ENCODE results near the gene KCTD5. TPM values are rescaled to one million over a fixed set of nuclear protein-coding genes. Genes with fewer than 3 reads are reported as not detected.
"Not testable (repeated sequence)": the region's sequence is repeated elsewhere in the genome, so short reads cannot be mapped to it uniquely, and the experiment has no call there.

KCTD5 gene
- total and polyA plus RNA-seq, 9 of the 15 experiments (the other 6 are each of a cell fraction or from before 2014, with no cell fraction given), result 0.73 to 58.3 (median 32.3) TPM

GRCh38 chr16:2687531-2688308 is 5.4 kb downstream of the KCTD5 start:
- POLR2A ChIA-PET, result interaction anchor here (1.0 kb wide), 1 partner anchor 16 kb away, joined by 3 read pairs; no protein-coding TSS in a partner anchor
- H3K4me2 ChIP-seq (ENCODE audit: insufficient read depth, low read length), result no peak overlapping the region
- H4K20me1 ChIP-seq (replicated peaks; ENCODE audit: control insufficient read depth, insufficient read depth, low read length), result peaks cover 13% of the 10 kb centered on the region
- H3K4me3 ChIP-seq, result no peak overlapping the region
- H3K27ac ChIP-seq (ENCODE audit: extremely low read depth, low read depth, low read length), result no peak overlapping the region
- 90% methylated on average over 18 of the region's 19 CpGs for WGBS (ENCODE audit: insufficient coverage, low coverage, missing lambda C conversion rate)
- peaks cover 5 to 39% of the 10 kb centered on the region in 2 experiments for H3K4me1 ChIP-seq (replicated peaks in 1 of 2; ENCODE audit: control insufficient read depth in 2 of 2, insufficient read depth in 2 of 2, low read length in 2 of 2)
- H3K9ac ChIP-seq (ENCODE audit: insufficient read depth in 1 of 2, low read depth in 2 of 2, low read length in 2 of 2), result no peak overlapping the region
- peaks cover 25% of the 10 kb centered on the region for H3K79me2 ChIP-seq (ENCODE audit: control insufficient read depth, insufficient read depth, low read length)
- H3K27me3 ChIP-seq (ENCODE audit: control insufficient read depth in 2 of 2, insufficient read depth in 2 of 2, low read length in 2 of 2), result no peaks in the 10 kb centered on the region
- H2AFZ ChIP-seq (ENCODE audit: low read depth, low read length), result no peak overlapping the region
- no peaks in the 10 kb centered on the region for H3K9me3 ChIP-seq (replicated peaks; ENCODE audit: control insufficient read depth, insufficient read depth, low read depth, low read length)
- TF ChIP-seq ZNF57 (CRISPR knock-in tag; IDR thresholded peaks at IDR 0.05), result no peak
- no peak for TF ChIP-seq GTF2B (IDR thresholded peaks at IDR 0.05; ENCODE audit: extremely low read depth, insufficient read length)
- TF ChIP-seq HEY1 (CRISPR knock-in tag; IDR thresholded peaks at IDR 0.05; ENCODE audit: borderline replicate concordance), result no peak
- 0 out of 2 replicates have a peak, but pooled peaks have one; percentile 19 for TF ChIP-seq MED1 (CRISPR knock-in tag; IDR thresholded peaks at IDR 0.05; ENCODE audit: borderline replicate concordance)
- TF ChIP-seq, protein P1, sequence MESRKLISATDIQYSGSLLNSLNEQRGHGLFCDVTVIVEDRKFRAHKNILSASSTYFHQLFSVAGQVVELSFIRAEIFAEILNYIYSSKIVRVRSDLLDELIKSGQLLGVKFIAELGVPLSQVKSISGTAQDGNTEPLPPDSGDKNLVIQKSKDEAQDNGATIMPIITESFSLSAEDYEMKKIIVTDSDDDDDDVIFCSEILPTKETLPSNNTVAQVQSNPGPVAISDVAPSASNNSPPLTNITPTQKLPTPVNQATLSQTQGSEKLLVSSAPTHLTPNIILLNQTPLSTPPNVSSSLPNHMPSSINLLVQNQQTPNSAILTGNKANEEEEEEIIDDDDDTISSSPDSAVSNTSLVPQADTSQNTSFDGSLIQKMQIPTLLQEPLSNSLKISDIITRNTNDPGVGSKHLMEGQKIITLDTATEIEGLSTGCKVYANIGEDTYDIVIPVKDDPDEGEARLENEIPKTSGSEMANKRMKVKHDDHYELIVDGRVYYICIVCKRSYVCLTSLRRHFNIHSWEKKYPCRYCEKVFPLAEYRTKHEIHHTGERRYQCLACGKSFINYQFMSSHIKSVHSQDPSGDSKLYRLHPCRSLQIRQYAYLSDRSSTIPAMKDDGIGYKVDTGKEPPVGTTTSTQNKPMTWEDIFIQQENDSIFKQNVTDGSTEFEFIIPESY (CRISPR knock-in tag; IDR thresholded peaks at IDR 0.05), result 0 out of 2 replicates have a peak, but pooled peaks have one; percentile 26
- no peak for TF ChIP-seq HNRNPL (IDR thresholded peaks at IDR 0.05; ENCODE audit: low read depth, low read length)
- no peak for TF ChIP-seq SMARCE1 (IDR thresholded peaks at IDR 0.05)
- intact Hi-C loops (cut with micrococcal nuclease), result no loop called here
- no peaks in the 10 kb centered on the region for H3K9me1 ChIP-seq (ENCODE audit: control insufficient read depth, insufficient read depth, low read length)
- H3K36me3 ChIP-seq (ENCODE audit: control insufficient read depth, insufficient read depth, low read length), result peaks cover 27% of the 10 kb centered on the region; the same call in 2 of the 3 replicates
- peak in 2 of 4 experiments; percentile 7 to 11 for DNase-seq (ENCODE audit: extremely low read depth in 1 of 4, low spot score in 3 of 4)
- no TSS peak for BruUV-seq (replicated peaks)
- in situ Hi-C loops (cut with MboI), result no loop called here
- CTCF ChIA-PET (ENCODE audit: low intra/inter-chr PET ratio), result interaction anchor here (0.6 kb wide), 1 partner anchor 17 kb away, joined by 4 read pairs; no protein-coding TSS in a partner anchor
- FAIRE-seq, result no peak
- ATAC-seq, result no peak

DNA sequence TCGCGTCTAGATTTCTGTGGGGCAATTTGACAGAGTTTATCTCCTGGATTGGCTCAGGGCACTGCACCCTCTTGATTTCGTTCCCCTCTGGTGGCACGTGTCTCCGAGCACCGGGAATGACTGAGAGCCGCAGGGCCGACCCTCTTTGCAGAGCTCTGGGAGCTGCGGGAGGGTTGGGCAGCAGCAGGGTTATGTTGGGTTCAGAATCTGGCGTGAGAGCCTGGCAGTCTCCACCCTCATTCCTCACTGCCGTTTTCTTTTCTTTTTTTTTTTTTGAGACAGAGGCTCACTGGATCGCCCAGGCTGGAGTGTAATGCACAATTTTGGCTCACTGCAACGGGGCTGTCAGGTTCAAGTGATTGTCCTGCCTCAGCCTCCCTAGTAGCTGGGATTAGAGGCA is 7.1 kb downstream of the KCTD5 start:
- peaks cover 21% of the 10 kb centered on the region for H4K20me1 ChIP-seq (replicated peaks; ENCODE audit: control insufficient read depth, insufficient read depth, low read length)
- H3K36me3 ChIP-seq (ENCODE audit: control insufficient read depth, insufficient read depth, low read length), result peaks cover 27% of the 10 kb centered on the region; the same call in 2 of the 3 replicates
- H3K4me3 ChIP-seq; DNase-seq (ENCODE audit: extremely low read depth in 1 of 4, low spot score in 3 of 4); BruUV-seq (replicated peaks); H3K9me3 ChIP-seq (replicated peaks; ENCODE audit: control insufficient read depth, insufficient read depth, low read depth, low read length); POLR2A ChIA-PET; H3K9me1 ChIP-seq (ENCODE audit: control insufficient read depth, insufficient read depth, low read length); in situ Hi-C loops (cut with MboI); H2AFZ ChIP-seq (ENCODE audit: low read depth, low read length); intact Hi-C loops (cut with micrococcal nuclease); H3K4me2 ChIP-seq (ENCODE audit: insufficient read depth, low read length); FAIRE-seq; CTCF ChIA-PET (ENCODE audit: low intra/inter-chr PET ratio); ATAC-seq; H3K9ac ChIP-seq (ENCODE audit: insufficient read depth in 1 of 2, low read depth in 2 of 2, low read length in 2 of 2); H3K27ac ChIP-seq (ENCODE audit: extremely low read depth, low read depth, low read length); H3K27me3 ChIP-seq (ENCODE audit: control insufficient read depth in 2 of 2, insufficient read depth in 2 of 2, low read length in 2 of 2): not testable (repeated sequence)
- H3K79me2 ChIP-seq (ENCODE audit: control insufficient read depth, insufficient read depth, low read length), result peaks cover 18% of the 10 kb centered on the region
- no CpG with 5 or more reads among the region's 13 CpGs for WGBS (ENCODE audit: insufficient coverage, low coverage, missing lambda C conversion rate)
- H3K4me1 ChIP-seq (replicated peaks in 1 of 2; ENCODE audit: control insufficient read depth in 2 of 2, insufficient read depth in 2 of 2, low read length in 2 of 2), result peaks cover 5 to 47% of the 10 kb centered on the region in 2 experiments
